Stimulated activated CD4-positive, alpha-beta T cell treated with anti-CD3 and anti-CD28 coated beads, Interleukin-12 subunit alpha, Interleukin-12 subunit beta, amount 100 ng/mL, for 24 hours (primary cell): ENCODE results near the gene RPP30.

Experiments used
- DNase-seq, 2 experiments: peaks; one replicate each; pipeline ENCODE4 v3.0.0-alpha.2; 2020; ENCODE audit warnings: low read depth in 2 of 2

The RPP30 gene

DNA sequence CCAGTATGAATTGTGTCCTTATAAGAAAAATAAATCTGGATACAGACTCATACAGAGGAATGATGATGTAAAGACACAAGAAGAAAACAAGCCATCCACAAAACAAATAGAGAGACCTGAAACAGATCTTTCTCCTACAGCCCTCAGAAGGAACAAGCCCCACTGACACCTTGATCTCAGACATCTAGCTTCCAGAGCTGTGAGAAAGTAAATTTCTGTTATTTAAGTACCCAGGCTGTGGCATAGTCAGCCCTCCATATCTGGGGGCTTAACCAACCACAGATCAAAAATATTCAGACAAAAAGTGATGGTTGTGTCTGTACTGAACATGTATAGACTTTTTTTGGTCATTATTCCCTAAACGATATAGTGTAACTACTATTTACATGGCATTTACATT is 73.0 kb downstream of the RPP30 start:
- DNase-seq = no peak

GRCh38 chr10:90945491-90946070 is 73.8 kb downstream of the RPP30 start:
- no peak for DNase-seq

- no peak for DNase-seq
Measured at GRCh38 chr10:90947030-90947960, 75.5 kb downstream of the RPP30 start.
